Thymus (tissue), 11 donors: ENCODE measurements around the gene SLC25A21. TPM values are rescaled to one million over a fixed set of nuclear protein-coding genes. Genes with fewer than 3 reads are reported as not detected.
"Not testable (repeated sequence)": the region's sequence is repeated elsewhere in the genome, so short reads cannot be mapped to it uniquely, and the experiment has no call there.

Source experiments
- DNase-seq, 9 donors: peaks; one replicate each; pipeline ENCODE4 v3.0.0-alpha.2; 2013; ENCODE audit warnings: low spot score in 9 of 9, low read depth in 6 of 9, missing footprints in 1 of 9
- H3K27ac ChIP-seq, 2 donors: one replicate each; pipeline ENCODE4 v1.5.1; 2013; ENCODE audit warnings: control low read depth in 1 of 2, low read depth in 1 of 2, low read length in 1 of 2, mild to moderate bottlenecking in 1 of 2, moderate library complexity in 1 of 2
- H3K27me3 ChIP-seq, 2 donors: one replicate each; pipeline ENCODE4 v1.5.1; 2013; ENCODE audit warnings: low read length in 1 of 2; ENCODE audit not compliant: control insufficient read depth in 2 of 2, insufficient read depth in 1 of 2
- H3K36me3 ChIP-seq, 2 donors: one replicate each; pipeline ENCODE4 v1.5.1; 2013; ENCODE audit warnings: low read length in 1 of 2, mild to moderate bottlenecking in 1 of 2, moderate library complexity in 1 of 2; ENCODE audit not compliant: control insufficient read depth in 2 of 2, insufficient read depth in 2 of 2
- H3K4me1 ChIP-seq, 2 donors: one replicate each; pipeline ENCODE4 v1.5.1; 2013; ENCODE audit warnings: low read length in 2 of 2; ENCODE audit not compliant: control insufficient read depth in 2 of 2, insufficient read depth in 2 of 2
- H3K4me3 ChIP-seq, 2 donors: one replicate each; pipeline ENCODE4 v1.5.1; 2013; ENCODE audit warnings: low read length in 2 of 2, control low read depth in 1 of 2, mild to moderate bottlenecking in 1 of 2
- H3K9me3 ChIP-seq, 2 donors: one replicate each; pipeline ENCODE4 v1.5.1; 2013; ENCODE audit warnings: low read length in 1 of 2, mild to moderate bottlenecking in 1 of 2; ENCODE audit not compliant: control insufficient read depth in 2 of 2, insufficient read depth in 1 of 2
- WGBS: extraction: QIAGEN DNeasy Blood & Tissue Kit; methylation state at CpG from one replicate; pipeline ENCODE4 v1.1.7; 2013; 5-methylcytosine and 5-hydroxymethylcytosine counted together
- polyA plus RNA-seq: library from polyadenylated mRNA; stranded (reverse); fragments of 200-250 nt; gene quantifications from one replicate; pipeline ENCODE4 v1.2.3, GENCODE V29; 2013
- total RNA-seq: library from RNA; stranded (reverse); fragments of 120-200 nt; gene quantifications from one replicate; pipeline ENCODE4 v1.2.4, GENCODE V29; 2013
- donor health status: healthy.

SLC25A21 gene
- total and polyA plus RNA-seq, 2 donors = 0.46 to 0.90 TPM

- H3K27ac ChIP-seq = no peak overlapping the region
- no peaks in the 10 kb centered on the region for H3K36me3 ChIP-seq
- DNase-seq = no peak
- 89% methylated on average over 5 of the region's 5 CpGs for whole genome bisulfite sequencing
- no peaks in the 10 kb centered on the region for H3K27me3 ChIP-seq
- H3K9me3 ChIP-seq = no peaks in the 10 kb centered on the region
- H3K4me3 ChIP-seq = no peak overlapping the region
- no peaks in the 10 kb centered on the region for H3K4me1 ChIP-seq
Measured at GRCh38 chr14:37153483-37153882, 18.9 kb downstream of the SLC25A21 start.

- H3K4me1 ChIP-seq = no peaks in the 10 kb centered on the region
- no peaks in the 10 kb centered on the region for H3K36me3 ChIP-seq
- no peaks in the 10 kb centered on the region for H3K9me3 ChIP-seq
- H3K4me3 ChIP-seq = no peak overlapping the region
- 39% methylated on average over 1 of the region's 1 CpG for WGBS
- DNase-seq = no peak
- H3K27me3 ChIP-seq = no peaks in the 10 kb centered on the region
- H3K27ac ChIP-seq = no peak overlapping the region
Measured at GRCh38 chr14:37153005-37153404, 19.4 kb downstream of the SLC25A21 start.

DNA sequence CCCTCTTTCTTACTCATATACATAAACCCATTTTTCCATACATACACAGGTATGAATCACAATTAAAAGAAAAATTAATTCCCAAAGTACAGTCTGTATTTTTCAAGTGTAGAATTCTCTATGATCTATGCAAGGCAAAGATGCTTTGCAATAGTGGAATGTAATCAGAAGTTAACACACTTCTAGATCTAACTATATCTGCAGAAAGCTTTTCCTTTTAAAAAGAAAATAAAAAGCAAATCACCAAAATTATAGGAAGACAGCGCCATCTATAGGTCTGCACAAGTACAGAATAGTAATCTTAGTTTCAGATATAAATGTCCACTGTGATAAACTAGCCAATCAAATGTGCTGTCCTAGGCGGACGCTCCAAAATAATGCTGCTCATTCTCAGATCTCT lies 22.0 kb downstream of the SLC25A21 start:
- Histone ChIP-seq H3K27me3 (no peaks in the 10 kb centered on the region), H3K27ac (no peak overlapping the region), H3K36me3 (no peaks in the 10 kb centered on the region), H3K9me3 (no peaks in the 10 kb centered on the region), H3K4me3 (no peak overlapping the region), H3K4me1 (no peaks in the 10 kb centered on the region)
- DNase-seq = peak in 1 of 9 donors; percentile 12
- WGBS = 2% methylated on average over 3 of the region's 3 CpGs

- H3K27me3 ChIP-seq = no peaks in the 10 kb centered on the region
- no peaks in the 10 kb centered on the region for H3K4me1 ChIP-seq
- H3K9me3 ChIP-seq = no peaks in the 10 kb centered on the region
- no peaks in the 10 kb centered on the region for H3K36me3 ChIP-seq
- DNase-seq = no peak
- 78% methylated on average over 1 of the region's 1 CpG for WGBS
- H3K27ac ChIP-seq = no peak overlapping the region
- no peak overlapping the region for H3K4me3 ChIP-seq
Measured at GRCh38 chr14:37147310-37147880, 25.0 kb downstream of the SLC25A21 start.

GRCh38 chr14:37146438-37146837 lies 26.0 kb downstream of the SLC25A21 start:
- not testable (repeated sequence) for H3K9me3 ChIP-seq, H3K4me3 ChIP-seq, H3K27ac ChIP-seq, DNase-seq, H3K27me3 ChIP-seq, H3K4me1 ChIP-seq, H3K36me3 ChIP-seq
- 95% methylated on average over 1 of the region's 1 CpG for WGBS

DNA sequence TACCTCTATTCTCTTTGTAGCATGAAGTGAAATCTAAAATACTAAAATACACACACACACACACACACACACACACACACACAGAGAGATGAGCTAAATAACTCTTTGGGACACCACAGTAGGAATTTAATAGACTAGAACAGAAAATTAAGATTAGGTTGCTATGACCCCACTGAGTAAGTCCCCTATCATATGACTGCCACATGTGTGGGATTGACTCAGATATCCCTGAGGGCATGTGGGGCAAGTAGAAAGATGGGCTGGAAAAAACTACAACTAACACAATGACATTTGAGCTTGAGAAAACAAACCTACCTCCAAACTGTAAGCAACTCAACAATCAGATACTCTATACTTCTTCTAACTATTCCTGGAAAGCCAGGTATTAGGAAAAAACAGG lies 27.0 kb downstream of the SLC25A21 start:
- Histone ChIP-seq H3K4me1 (no peaks in the 10 kb centered on the region), H3K27ac (no peak overlapping the region), H3K9me3 (no peaks in the 10 kb centered on the region), H3K36me3 (no peaks in the 10 kb centered on the region), H3K27me3 (no peaks in the 10 kb centered on the region), H3K4me3 (no peak overlapping the region)
- no peak for DNase-seq

DNA sequence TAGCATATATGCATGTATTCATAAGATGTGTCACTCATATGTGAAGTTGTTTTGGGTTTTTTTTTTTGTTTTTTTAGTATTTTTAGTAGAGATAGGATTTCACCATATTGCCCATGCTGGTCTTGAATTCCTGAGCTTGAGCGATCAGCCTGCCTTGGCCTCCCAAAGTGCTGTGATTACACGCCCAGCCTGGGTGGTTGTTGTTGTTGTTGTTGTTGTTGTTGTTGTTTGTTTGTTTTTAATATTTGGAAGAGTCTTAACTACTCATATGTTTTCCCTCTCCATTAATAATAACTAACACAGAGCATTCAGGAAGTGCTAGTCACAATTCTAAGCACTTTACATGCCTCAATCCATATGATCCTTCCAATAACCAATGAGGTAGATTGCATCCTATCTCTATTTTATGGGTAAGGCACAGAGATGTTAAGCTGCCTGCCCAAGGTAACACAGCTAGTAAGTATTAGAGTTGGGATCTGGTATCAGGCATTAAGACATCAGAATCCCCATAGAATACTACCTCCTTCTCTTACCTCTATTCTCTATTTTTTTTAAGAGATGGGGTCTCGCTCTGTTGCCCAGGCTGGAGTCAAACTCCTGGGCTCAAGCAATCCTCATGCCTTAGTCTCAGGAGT lies 27.6 kb downstream of the SLC25A21 start:
- 92% methylated on average over 3 of the region's 3 CpGs for WGBS
- no peaks in the 10 kb centered on the region for H3K4me1 ChIP-seq
- no peaks in the 10 kb centered on the region for H3K27me3 ChIP-seq
- H3K4me3 ChIP-seq = no peak overlapping the region
- DNase-seq = no peak
- no peak overlapping the region for H3K27ac ChIP-seq
- no peaks in the 10 kb centered on the region for H3K36me3 ChIP-seq
- H3K9me3 ChIP-seq = no peaks in the 10 kb centered on the region

GRCh38 chr14:37143475-37143874 lies 28.9 kb downstream of the SLC25A21 start:
- 72% methylated on average over 2 of the region's 2 CpGs for WGBS
- no peaks in the 10 kb centered on the region for H3K27me3 ChIP-seq
- no peak overlapping the region for H3K4me3 ChIP-seq

GRCh38 chr14:37142835-37143401 lies 29.5 kb downstream of the SLC25A21 start:
- H3K9me3 ChIP-seq = no peaks in the 10 kb centered on the region
- no peaks in the 10 kb centered on the region for H3K36me3 ChIP-seq
- peak overlapping the region in 1 of 2 donors; percentile 76 for H3K27ac ChIP-seq
- no peak overlapping the region for H3K4me3 ChIP-seq
- H3K27me3 ChIP-seq = no peaks in the 10 kb centered on the region
- 74% methylated on average over 3 of the region's 3 CpGs for WGBS
- DNase-seq = peak in 1 of 9 donors; percentile 1
- H3K4me1 ChIP-seq = no peaks in the 10 kb centered on the region

More at GRCh38 chr14:37143475-37143874, 28.9 kb downstream of the SLC25A21 start:
- no peaks in the 10 kb centered on the region for H3K36me3 ChIP-seq
- DNase-seq = no peak
- H3K27ac ChIP-seq = no peak overlapping the region
- H3K4me1 ChIP-seq = no peaks in the 10 kb centered on the region
- no peaks in the 10 kb centered on the region for H3K9me3 ChIP-seq
